Right lobe of liver (tissue), 4 donors: ENCODE results near the gene AIDA.

Experiments used
- POLR2A ChIP-seq: fragments of 450-650 bp; IDR thresholded peaks from one replicate; pipeline ENCODE4 v1.6.1; 2017; ENCODE audit warnings: antibody characterized with exemption, mild to moderate bottlenecking
- TF ChIP-seq, protein P1 (sequence below), 4 donors: fragments of 200-600 bp in 3 of 4; fragments of 450-650 bp in 1 of 4; IDR thresholded peaks; one replicate each; pipeline versions ENCODE4 v1.5.1 to v1.8.0; 2016 to 2022; ENCODE audit warnings: antibody characterized with exemption in 4 of 4, mild to moderate bottlenecking in 2 of 4
- donor health status: DM: no; HTN: no; CAD: no.
- donor health status: DM: no; HTN: no; CAD: no.
- donor health status: DM: no; HTN: yes; CAD: no.

DNA sequence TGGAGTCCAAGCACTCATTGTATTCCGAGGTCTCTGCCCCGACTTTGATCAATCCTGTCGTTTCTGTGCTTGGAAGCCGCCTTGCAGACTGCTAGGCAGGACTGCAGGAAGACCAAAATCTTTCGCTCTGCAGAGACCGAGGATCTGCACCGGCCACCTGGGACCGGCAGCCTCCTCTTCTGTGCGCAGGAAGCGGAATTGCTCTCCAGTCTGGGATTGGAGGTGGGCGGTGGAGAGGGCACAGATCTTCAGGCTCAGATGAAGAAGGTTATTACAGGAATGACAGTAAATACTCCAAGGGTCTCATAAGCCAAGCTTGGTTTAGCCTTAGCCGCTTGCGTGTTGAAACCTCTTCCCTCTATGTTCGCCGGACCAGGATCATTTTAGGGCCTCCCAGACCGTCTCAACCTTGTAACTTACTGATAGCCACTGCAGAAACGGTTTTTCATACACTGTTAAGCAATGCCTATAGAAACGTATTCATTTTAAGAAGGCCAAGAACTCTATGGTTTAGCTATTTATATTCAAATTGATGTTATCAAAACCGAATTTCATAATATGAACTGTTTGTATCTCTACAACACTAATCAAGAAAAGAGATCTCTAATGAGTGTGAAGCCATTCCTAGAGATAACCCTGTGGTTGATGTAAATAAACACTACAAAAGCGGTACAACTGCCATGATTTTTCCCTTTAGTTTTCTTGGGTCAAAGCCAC lies 93.3 kb downstream of the AIDA start:
- TF ChIP-seq, protein P1, sequence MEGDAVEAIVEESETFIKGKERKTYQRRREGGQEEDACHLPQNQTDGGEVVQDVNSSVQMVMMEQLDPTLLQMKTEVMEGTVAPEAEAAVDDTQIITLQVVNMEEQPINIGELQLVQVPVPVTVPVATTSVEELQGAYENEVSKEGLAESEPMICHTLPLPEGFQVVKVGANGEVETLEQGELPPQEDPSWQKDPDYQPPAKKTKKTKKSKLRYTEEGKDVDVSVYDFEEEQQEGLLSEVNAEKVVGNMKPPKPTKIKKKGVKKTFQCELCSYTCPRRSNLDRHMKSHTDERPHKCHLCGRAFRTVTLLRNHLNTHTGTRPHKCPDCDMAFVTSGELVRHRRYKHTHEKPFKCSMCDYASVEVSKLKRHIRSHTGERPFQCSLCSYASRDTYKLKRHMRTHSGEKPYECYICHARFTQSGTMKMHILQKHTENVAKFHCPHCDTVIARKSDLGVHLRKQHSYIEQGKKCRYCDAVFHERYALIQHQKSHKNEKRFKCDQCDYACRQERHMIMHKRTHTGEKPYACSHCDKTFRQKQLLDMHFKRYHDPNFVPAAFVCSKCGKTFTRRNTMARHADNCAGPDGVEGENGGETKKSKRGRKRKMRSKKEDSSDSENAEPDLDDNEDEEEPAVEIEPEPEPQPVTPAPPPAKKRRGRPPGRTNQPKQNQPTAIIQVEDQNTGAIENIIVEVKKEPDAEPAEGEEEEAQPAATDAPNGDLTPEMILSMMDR (IDR thresholded peaks at IDR 0.05) = no peak
- no peak for TF ChIP-seq POLR2A
